HCT116 (cell line): ENCODE measurements around the gene LIN7C. TPM values are rescaled to one million over a fixed set of nuclear protein-coding genes. Genes with fewer than 3 reads are reported as not detected.

Experiments
- ATAC-seq: fragments of 200-7000 bp; cut with Tn5 transposase; 2 replicates; pipeline ENCODE4 v1.9.1; 2020; ENCODE audit warnings: mild to moderate bottlenecking, moderate library complexity
- BruUV-seq: library from RNA; stranded (reverse); fragments of 400-500 nt; replicated peaks from 2 replicates; lab custom pipeline; 2021; lab: Mats Ljungman, UMichigan
- CTCF ChIA-PET: fragments of 300-600 bp; sonication (Branson Sonifier 250); formaldehyde crosslinking; loops from one replicate; lab custom pipeline; 2021; ENCODE audit warnings: antibody characterized with exemption; lab: Charles Lee
- POLR2A ChIA-PET: fragments of 300-600, 350-600 bp; sonication (Branson Sonifier 250); formaldehyde crosslinking; loops from one replicate; lab custom pipeline; 2021; ENCODE audit warnings: antibody characterized with exemption; lab: Charles Lee
- RAD21 ChIA-PET, 2 experiments: fragments of 300-600 bp; sonication (Branson Sonifier 250); formaldehyde crosslinking; loops; one replicate each; lab custom pipeline; 2023; ENCODE audit warnings: low total read pairs in 2 of 2; ENCODE audit not compliant: uncharacterized antibody in 2 of 2, unreplicated experiment in 2 of 2, low non-redundant PET in 1 of 2; lab: Charles Lee
- DNase-seq: peaks from one replicate; pipeline ENCODE4 v3.0.0-alpha.2; 2010; ENCODE audit warnings: low read depth, low spot score
- H2AFZ ChIP-seq: fragments of 200-600 bp; shearing (Covaris generic), sonication (generic); 2 replicates; pipeline ENCODE4 v1.6.1; 2017; ENCODE audit warnings: low read depth, mixed run types, mixed read lengths, antibody characterized with exemption, low read length; ENCODE audit not compliant: poor library complexity, severe bottlenecking
- H3K27ac ChIP-seq: 2 replicates; pipeline ENCODE4 v1.5.1; 2012; ENCODE audit warnings: low read depth, low read length
- H3K27me3 ChIP-seq: fragments of 200-600 bp; sonication (generic); 2 replicates; pipeline ENCODE4 v1.6.1; 2016; ENCODE audit warnings: mixed run types, low read length, mixed read lengths; ENCODE audit not compliant: insufficient read depth
- H3K36me3 ChIP-seq, 2 experiments: fragments of 200-500 bp in 1 of 2; fragments of 200-600 bp in 1 of 2; sonication (Bioruptor generic) in 1 of 2; sonication (generic) in 1 of 2; 2 replicates each; pipeline versions ENCODE4 v1.5.1 to v1.6.1; 2014 to 2016; ENCODE audit warnings: low read length in 2 of 2, inconsistent platforms in 1 of 2, mixed read lengths in 1 of 2, mixed run types in 1 of 2; ENCODE audit not compliant: insufficient read depth in 2 of 2, control insufficient read depth in 1 of 2
- H3K4me1 ChIP-seq, 2 experiments: fragments of 200-600 bp in 1 of 2; sonication (generic) in 1 of 2; 2 replicates each; pipeline versions ENCODE4 v1.5.1 to v1.6.1; 2012 to 2017; ENCODE audit warnings: low read length in 2 of 2, inconsistent platforms in 1 of 2, mild to moderate bottlenecking in 1 of 2, mixed read lengths in 1 of 2, mixed run types in 1 of 2, moderate library complexity in 1 of 2; ENCODE audit not compliant: insufficient read depth in 2 of 2, control insufficient read depth in 1 of 2
- H3K4me2 ChIP-seq: fragments of 200-600 bp; sonication (generic); 2 replicates; pipeline ENCODE4 v1.6.1; 2017; ENCODE audit warnings: mixed run types, low read length, mixed read lengths
- H3K4me3 ChIP-seq, 2 experiments: fragments of 200-600 bp in 1 of 2; sonication (generic) in 1 of 2; replicated peaks in 1 of 2; 2 replicates each; pipeline ENCODE4 v1.5.1; 2011 to 2016; ENCODE audit warnings: low read length in 2 of 2, control low read depth in 1 of 2, low read depth in 1 of 2, mild to moderate bottlenecking in 1 of 2, mixed read lengths in 1 of 2, mixed run types in 1 of 2
- H3K79me2 ChIP-seq: fragments of 200-600 bp; sonication (generic); 2 replicates; pipeline ENCODE4 v1.6.1; 2017; ENCODE audit warnings: mild to moderate bottlenecking, mixed run types, low read length, moderate library complexity, mixed read lengths; ENCODE audit not compliant: insufficient read depth
- H3K9ac ChIP-seq: fragments of 200-600 bp; sonication (generic); 2 replicates; pipeline ENCODE4 v1.6.1; 2016; ENCODE audit warnings: low read length, mixed read lengths
- H3K9me2 ChIP-seq: fragments of 200-600 bp; sonication (generic), shearing (Covaris generic); 2 replicates; pipeline ENCODE4 v1.6.1; 2017; ENCODE audit warnings: mixed run types, mild to moderate bottlenecking, moderate library complexity; ENCODE audit not compliant: insufficient read depth
- H3K9me3 ChIP-seq, 2 experiments: fragments of 200-500 bp in 1 of 2; fragments of 200-600 bp in 1 of 2; sonication (Bioruptor generic) in 1 of 2; sonication (generic) in 1 of 2; 2 replicates each; pipeline ENCODE4 v1.6.1; 2014 to 2017; ENCODE audit warnings: low read length in 2 of 2, mixed read lengths in 2 of 2, inconsistent platforms in 1 of 2, low read depth in 1 of 2, mild to moderate bottlenecking in 1 of 2, mixed run types in 1 of 2, moderate library complexity in 1 of 2; ENCODE audit not compliant: control insufficient read depth in 1 of 2, insufficient read depth in 1 of 2
- H4K20me1 ChIP-seq: fragments of 200-600 bp; sonication (generic), shearing (Covaris generic); 2 replicates; pipeline ENCODE4 v1.6.1; 2017; ENCODE audit warnings: mixed run types, mild to moderate bottlenecking, moderate library complexity; ENCODE audit not compliant: insufficient read depth
- CBX3 ChIP-seq: IDR thresholded peaks from 2 replicates; pipeline ENCODE4 v1.6.1; 2012; ENCODE audit warnings: low read depth
- CEBPB ChIP-seq: IDR thresholded peaks from 2 replicates; pipeline ENCODE4 v1.6.1; 2012; ENCODE audit warnings: low read depth
- ELF1 ChIP-seq: IDR thresholded peaks from 2 replicates; pipeline ENCODE4 v1.6.1; 2012; ENCODE audit warnings: low read depth, borderline replicate concordance
- FOSL1 ChIP-seq: IDR thresholded peaks from 2 replicates; pipeline ENCODE4 v1.6.1; 2012; ENCODE audit warnings: low read depth
- JUND ChIP-seq: IDR thresholded peaks from 2 replicates; pipeline ENCODE4 v1.6.1; 2012
- RAD21 ChIP-seq: IDR thresholded peaks from 2 replicates; pipeline ENCODE4 v1.6.1; 2012; ENCODE audit warnings: low read depth, mild to moderate bottlenecking
- SRF ChIP-seq: IDR thresholded peaks from 2 replicates; pipeline ENCODE4 v1.6.1; 2012; ENCODE audit warnings: low read depth
- TCF7L2 ChIP-seq: IDR thresholded peaks from 2 replicates; pipeline ENCODE4 v1.7.0; 2011; ENCODE audit warnings: borderline replicate concordance, inconsistent platforms; ENCODE audit not compliant: insufficient read depth, insufficient read length; ENCODE audit errors: extremely low read depth
- ZFX ChIP-seq: fragments of 450-650 bp; IDR thresholded peaks from 2 replicates; pipeline ENCODE4 v1.6.1; 2017
- ZNF274 ChIP-seq: fragments of 200-500 bp; sonication (Bioruptor generic); IDR thresholded peaks from 2 replicates; pipeline ENCODE4 v1.6.1; 2014; ENCODE audit warnings: mild to moderate bottlenecking, low read depth, low read length, inconsistent platforms
- intact Hi-C: fragments of 100-400 bp; cut with micrococcal nuclease; formaldehyde crosslinking; loops from 2 replicates; pipeline ENCODE4 v1.10.0; 2022
- total RNA-seq: library from RNA; stranded (reverse); gene quantifications from one replicate; pipeline ENCODE4 v1.2.1, GENCODE V29; 2021; ENCODE audit not compliant: unreplicated experiment
- TF ChIP-seq, protein P1 (sequence below): IDR thresholded peaks from 2 replicates; pipeline ENCODE4 v1.6.1; 2011; ENCODE audit warnings: mild to moderate bottlenecking, low read length, moderate library complexity; ENCODE audit not compliant: insufficient replicate concordance; ENCODE audit errors: extremely low read depth
- TF ChIP-seq, protein P2 (sequence below): IDR thresholded peaks from 2 replicates; pipeline ENCODE4 v1.6.1; 2012

The LIN7C gene
- total RNA-seq, 1 experiment from 2014 or later, result 48.2 TPM

GRCh38 chr11:27496461-27496860, 10.1 kb downstream of the LIN7C start:
- Histone ChIP-seq H3K27ac (no peak overlapping the region), H4K20me1 (0 out of 2 replicates have a peak, but pooled peaks cover 4% of the 10 kb centered on the region), H3K9ac (no peak overlapping the region), H3K9me2 (no peaks in the 10 kb centered on the region), H3K4me1 (no peaks in the 10 kb centered on the region), H3K36me3 (peaks cover 33 to 39% of the 10 kb centered on the region in 2 experiments)
- DNase-seq, result no peak
- POLR2A ChIA-PET, result interaction anchor here (1.6 kb wide), 1 partner anchor 10 kb away, joined by 5 read pairs; the partner anchor contains the start of gene LIN7C
- CTCF ChIA-PET, result interaction anchor here (1.3 to 2.8 kb wide), 5 partner anchors 9 to 313 kb away, joined by 4 to 18 read pairs (median 5); partner anchors contain the start of gene LIN7C
- intact Hi-C loops, result no loop called here
- RAD21 ChIA-PET, result no interaction called here
- ATAC-seq, result no peak
- TF ChIP-seq ZFX (no peak), CEBPB (no peak)
- TF ChIP-seq, all 23 proteins: peak for 0
- no peaks in the 10 kb centered on the region for H3K27me3 ChIP-seq
- H2AFZ ChIP-seq, result no peak overlapping the region
- no TSS peak for BruUV-seq
- no peak overlapping the region for H3K4me3 ChIP-seq
- no peak overlapping the region for H3K4me2 ChIP-seq
- H3K79me2 ChIP-seq, result peaks cover 53% of the 10 kb centered on the region
- H3K9me3 ChIP-seq, result no peaks in the 10 kb centered on the region

- POLR2A ChIA-PET, result no interaction called here
Measured at GRCh38 chr11:27495710-27496300, 10.8 kb downstream of the LIN7C start.

More at GRCh38 chr11:27495710-27496300, 10.8 kb downstream of the LIN7C start:
- no peak overlapping the region for H3K27ac ChIP-seq
- H3K9me2 ChIP-seq, result no peaks in the 10 kb centered on the region
- H2AFZ ChIP-seq, result no peak overlapping the region
- BruUV-seq, result TSS peak; percentile 4
- TF ChIP-seq ZNF274, result no peak
- TF ChIP-seq, protein P1, sequence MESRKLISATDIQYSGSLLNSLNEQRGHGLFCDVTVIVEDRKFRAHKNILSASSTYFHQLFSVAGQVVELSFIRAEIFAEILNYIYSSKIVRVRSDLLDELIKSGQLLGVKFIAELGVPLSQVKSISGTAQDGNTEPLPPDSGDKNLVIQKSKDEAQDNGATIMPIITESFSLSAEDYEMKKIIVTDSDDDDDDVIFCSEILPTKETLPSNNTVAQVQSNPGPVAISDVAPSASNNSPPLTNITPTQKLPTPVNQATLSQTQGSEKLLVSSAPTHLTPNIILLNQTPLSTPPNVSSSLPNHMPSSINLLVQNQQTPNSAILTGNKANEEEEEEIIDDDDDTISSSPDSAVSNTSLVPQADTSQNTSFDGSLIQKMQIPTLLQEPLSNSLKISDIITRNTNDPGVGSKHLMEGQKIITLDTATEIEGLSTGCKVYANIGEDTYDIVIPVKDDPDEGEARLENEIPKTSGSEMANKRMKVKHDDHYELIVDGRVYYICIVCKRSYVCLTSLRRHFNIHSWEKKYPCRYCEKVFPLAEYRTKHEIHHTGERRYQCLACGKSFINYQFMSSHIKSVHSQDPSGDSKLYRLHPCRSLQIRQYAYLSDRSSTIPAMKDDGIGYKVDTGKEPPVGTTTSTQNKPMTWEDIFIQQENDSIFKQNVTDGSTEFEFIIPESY, result no peak
- no peak for TF ChIP-seq ELF1
- TF ChIP-seq TCF7L2, result no peak
- TF ChIP-seq, protein P2, sequence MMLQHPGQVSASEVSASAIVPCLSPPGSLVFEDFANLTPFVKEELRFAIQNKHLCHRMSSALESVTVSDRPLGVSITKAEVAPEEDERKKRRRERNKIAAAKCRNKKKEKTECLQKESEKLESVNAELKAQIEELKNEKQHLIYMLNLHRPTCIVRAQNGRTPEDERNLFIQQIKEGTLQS, result no peak
- no peak for TF ChIP-seq SRF
- TF ChIP-seq JUND, result no peak
- no peak for TF ChIP-seq RAD21
- TF ChIP-seq FOSL1, result no peak
- TF ChIP-seq CBX3, result no peak
- TF ChIP-seq, all 23 proteins: peak for 0
- H3K9ac ChIP-seq, result no peak overlapping the region
- ChIA-PET CTCF (interaction anchor here (1.3 to 2.8 kb wide), 4 partner anchors 8 to 312 kb away, joined by 4 to 18 read pairs (median 10); no protein-coding TSS in a partner anchor), RAD21 (no interaction called here)
- H3K36me3 ChIP-seq, result peaks cover 36 to 38% of the 10 kb centered on the region in 2 experiments
- intact Hi-C loops, result no loop called here
- DNase-seq, result no peak
- no peaks in the 10 kb centered on the region for H3K27me3 ChIP-seq
- H4K20me1 ChIP-seq, result 0 out of 2 replicates have a peak, but pooled peaks cover 4% of the 10 kb centered on the region
- no peak for ATAC-seq
- H3K9me3 ChIP-seq, result no peaks in the 10 kb centered on the region
- no peaks in the 10 kb centered on the region for H3K4me1 ChIP-seq
- peaks cover 50% of the 10 kb centered on the region for H3K79me2 ChIP-seq
- no peak overlapping the region for H3K4me2 ChIP-seq
- no peak overlapping the region for H3K4me3 ChIP-seq
